Ovary (tissue), 3 donors: ENCODE results near the gene WFDC11.

Source experiments
- EP300 ChIP-seq: sonication (generic); formaldehyde crosslinking; IDR thresholded peaks from one replicate; pipeline ENCODE4 v1.6.1; 2017; ENCODE audit warnings: antibody characterized with exemption
- POLR2A ChIP-seq: fragments of 450-650 bp; IDR thresholded peaks from one replicate; pipeline ENCODE4 v1.6.1; 2017; ENCODE audit warnings: antibody characterized with exemption, mild to moderate bottlenecking, moderate library complexity
- TF ChIP-seq, protein P1 (sequence below), 3 donors: fragments of 450-650 bp in 2 of 3; fragments of 200-600 bp in 1 of 3; IDR thresholded peaks; one replicate each; pipeline versions ENCODE4 v1.5.1 to v1.8.0; 2016 to 2022; ENCODE audit warnings: antibody characterized with exemption in 3 of 3, mild to moderate bottlenecking in 1 of 3
- donor health status: DM: no; HTN: no; CAD: no.

DNA sequence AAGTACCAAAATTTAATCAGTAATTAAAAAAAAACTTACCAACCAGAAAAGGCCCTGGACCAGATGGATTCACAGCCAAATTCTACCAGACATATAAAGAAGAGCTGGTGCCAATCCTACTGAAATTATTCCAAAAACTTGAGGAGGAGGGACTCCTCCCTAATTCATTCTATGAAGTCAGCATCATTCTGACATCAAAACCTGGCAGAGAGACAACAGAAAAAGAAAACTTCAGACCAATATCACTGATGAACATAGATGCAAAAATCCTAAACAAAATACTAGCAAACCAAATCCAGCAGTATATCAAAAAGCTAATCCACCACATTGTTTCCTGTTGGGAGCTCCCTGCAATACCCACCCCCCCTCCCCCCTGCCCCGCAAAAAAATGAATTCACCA, at the start of gene WFDC11:
- TF ChIP-seq, protein P1, sequence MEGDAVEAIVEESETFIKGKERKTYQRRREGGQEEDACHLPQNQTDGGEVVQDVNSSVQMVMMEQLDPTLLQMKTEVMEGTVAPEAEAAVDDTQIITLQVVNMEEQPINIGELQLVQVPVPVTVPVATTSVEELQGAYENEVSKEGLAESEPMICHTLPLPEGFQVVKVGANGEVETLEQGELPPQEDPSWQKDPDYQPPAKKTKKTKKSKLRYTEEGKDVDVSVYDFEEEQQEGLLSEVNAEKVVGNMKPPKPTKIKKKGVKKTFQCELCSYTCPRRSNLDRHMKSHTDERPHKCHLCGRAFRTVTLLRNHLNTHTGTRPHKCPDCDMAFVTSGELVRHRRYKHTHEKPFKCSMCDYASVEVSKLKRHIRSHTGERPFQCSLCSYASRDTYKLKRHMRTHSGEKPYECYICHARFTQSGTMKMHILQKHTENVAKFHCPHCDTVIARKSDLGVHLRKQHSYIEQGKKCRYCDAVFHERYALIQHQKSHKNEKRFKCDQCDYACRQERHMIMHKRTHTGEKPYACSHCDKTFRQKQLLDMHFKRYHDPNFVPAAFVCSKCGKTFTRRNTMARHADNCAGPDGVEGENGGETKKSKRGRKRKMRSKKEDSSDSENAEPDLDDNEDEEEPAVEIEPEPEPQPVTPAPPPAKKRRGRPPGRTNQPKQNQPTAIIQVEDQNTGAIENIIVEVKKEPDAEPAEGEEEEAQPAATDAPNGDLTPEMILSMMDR (IDR thresholded peaks at IDR 0.05): no peak
- TF ChIP-seq EP300 (no peak), POLR2A (no peak)
